HG03432 (cell line): ENCODE results near the gene CELF2.
"Not testable (repeated sequence)": the region's sequence is repeated elsewhere in the genome, so short reads cannot be mapped to it uniquely, and the experiment has no call there.

Experiments used
- ATAC-seq: cut with Tn5 transposase; IDR thresholded peaks from one replicate; pipeline ENCODE4 v1.9.1; 2021; ENCODE audit warnings: mild to moderate bottlenecking, moderate library complexity; ENCODE audit not compliant: unreplicated experiment

Gene CELF2

GRCh38 chr10:11017570-11018431, at the start of gene CELF2:
Gene CELF2, plus strand, starts transcription at chr10:11017872. Its CDS starts 218 bp downstream, at chr10:11018090.
- peak; percentile 84 for ATAC-seq

- ATAC-seq = no peak
Observed at GRCh38 chr10:10968257-10968588, 49.4 kb upstream of the CELF2 start.

DNA sequence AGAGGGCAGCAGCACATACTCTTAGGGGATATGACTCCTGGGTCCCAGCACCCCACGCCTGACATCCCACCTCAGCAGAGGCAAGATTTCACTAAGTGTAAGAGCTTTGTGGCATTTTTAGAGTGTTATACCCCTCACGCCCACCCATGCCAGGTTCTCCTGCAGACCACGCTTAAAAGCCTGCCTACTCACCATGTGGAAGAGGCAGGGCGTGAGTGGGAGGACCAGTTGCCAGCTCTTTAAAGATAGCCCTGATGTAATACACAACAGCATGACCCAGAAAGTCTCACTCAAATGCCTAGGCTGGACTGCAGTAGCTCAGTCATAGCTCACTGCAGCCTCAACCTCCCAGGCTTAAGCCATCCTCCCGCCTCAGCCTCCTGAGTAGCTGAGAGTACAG, 44.4 kb upstream of the CELF2 start:
- no peak for ATAC-seq

DNA sequence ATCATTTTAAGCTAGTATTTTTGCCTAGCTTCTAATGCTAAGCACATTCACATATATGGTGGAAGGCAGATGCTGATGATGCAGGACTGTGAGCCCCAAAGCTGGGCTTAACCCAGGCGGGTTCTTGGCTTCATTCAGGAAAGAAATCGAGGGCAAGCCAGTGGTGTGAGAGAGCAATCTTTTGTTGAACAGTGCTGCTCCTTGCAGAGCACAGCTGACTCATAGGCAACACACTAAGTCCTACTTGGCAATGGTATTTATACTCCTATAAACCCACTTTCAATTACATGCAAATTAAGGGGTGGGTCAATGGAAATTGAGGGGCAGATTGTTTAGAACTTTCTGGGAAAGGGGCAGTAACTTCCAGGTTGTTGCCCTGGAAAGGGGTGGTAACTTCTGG, 42.0 kb upstream of the CELF2 start:
- ATAC-seq = no peak

DNA sequence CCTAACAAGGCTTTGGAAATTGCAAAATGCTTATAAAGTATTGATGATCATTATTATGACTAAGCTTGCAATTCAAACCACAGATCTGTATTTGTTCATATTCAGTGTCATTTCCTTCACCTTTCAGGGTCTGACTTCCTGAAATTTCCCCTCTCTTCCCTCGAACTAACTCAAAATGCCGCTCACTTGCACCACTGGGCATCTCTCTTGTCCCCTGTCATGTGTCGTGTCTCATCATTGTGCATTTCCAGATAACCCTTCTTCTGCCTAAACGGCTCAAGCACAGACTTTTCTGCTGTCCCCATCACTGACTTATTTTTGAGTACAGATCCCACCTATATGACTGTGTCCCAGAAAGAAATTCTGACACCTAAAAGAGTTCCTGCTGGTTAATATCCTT, 41.0 kb upstream of the CELF2 start:
- ATAC-seq = no peak

- ATAC-seq = no peak
Observed at GRCh38 chr10:10977226-10977956, 40.3 kb upstream of the CELF2 start.

GRCh38 chr10:10977978-10978377, 39.7 kb upstream of the CELF2 start:
- no peak for ATAC-seq

DNA sequence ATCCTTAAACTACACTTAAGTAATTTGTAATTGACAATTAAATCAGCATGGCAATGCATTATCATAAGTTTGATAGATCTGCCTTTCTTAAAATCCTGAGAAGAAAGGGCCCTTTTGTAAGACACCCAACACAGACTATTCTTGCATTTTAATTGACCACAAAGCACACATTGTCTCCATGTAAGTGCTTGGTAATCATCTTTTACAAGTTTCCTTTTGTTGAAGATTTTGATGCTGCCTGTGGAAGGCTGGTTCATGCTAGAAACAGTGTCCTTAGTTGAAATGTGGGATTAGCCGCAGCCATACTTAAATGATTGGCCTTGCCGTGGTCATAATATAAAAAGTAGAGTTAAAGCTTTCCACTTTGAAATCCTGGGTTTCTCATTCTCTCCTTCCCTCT, 32.3 kb upstream of the CELF2 start:
- no peak for ATAC-seq

- ATAC-seq = no peak
Observed at GRCh38 chr10:10986606-10987005, 31.1 kb upstream of the CELF2 start.

DNA sequence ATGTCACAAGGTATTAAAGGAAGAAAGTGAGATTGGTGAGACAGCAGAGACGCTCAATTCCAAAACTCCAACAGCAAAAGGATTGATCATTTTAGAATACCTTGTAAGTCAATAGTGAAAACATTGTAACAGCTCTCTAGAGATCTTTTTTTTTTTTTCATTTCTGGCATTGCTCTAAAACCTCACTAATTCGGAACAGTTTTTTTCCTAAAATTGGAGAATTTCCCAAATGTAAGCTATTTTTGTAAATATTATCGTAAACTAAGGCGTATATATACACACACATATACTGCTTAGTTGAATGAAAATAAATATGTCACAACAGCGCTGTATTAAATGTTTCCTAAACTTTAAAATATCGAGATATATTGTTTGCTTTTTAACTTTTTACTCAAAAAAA, 30.6 kb upstream of the CELF2 start:
- no peak for ATAC-seq

DNA sequence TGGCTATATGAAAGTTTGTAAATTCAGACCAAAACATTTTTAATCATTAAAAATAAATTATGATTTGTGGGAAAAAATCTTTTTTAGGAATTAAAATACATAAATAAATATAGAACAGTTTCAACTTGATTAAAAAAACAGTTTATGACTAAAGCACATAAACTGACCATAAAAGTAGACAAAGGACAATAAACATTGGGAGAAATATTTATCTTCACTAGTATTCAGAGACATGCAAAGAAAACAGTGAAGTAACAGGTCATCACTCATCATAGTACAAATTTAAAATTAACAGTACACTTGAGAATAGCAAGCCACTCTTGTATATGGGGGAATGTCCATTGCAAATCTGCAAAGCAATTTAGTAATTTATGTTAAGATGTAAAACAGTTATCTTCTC, 28.0 kb upstream of the CELF2 start:
- ATAC-seq = no peak

DNA sequence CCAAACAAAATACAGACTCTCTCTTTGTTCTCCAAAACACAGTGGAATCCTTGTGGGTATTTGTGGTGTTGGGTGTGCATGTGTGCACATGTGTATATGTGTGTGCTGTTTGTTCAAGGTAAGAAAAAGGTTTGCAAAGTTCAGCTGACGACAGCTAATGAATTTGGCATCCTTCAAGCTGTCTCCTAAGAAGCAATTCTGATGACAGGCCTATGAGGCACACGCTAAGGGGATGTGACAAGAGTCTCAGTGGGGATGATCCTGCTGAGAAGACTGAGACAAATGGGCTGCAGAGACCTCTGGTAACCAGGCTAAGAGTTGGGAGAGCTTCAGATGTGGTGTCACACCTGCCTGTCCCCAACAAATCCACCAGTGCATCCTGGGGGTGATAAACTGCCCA, 26.5 kb upstream of the CELF2 start:
- ATAC-seq = no peak

DNA sequence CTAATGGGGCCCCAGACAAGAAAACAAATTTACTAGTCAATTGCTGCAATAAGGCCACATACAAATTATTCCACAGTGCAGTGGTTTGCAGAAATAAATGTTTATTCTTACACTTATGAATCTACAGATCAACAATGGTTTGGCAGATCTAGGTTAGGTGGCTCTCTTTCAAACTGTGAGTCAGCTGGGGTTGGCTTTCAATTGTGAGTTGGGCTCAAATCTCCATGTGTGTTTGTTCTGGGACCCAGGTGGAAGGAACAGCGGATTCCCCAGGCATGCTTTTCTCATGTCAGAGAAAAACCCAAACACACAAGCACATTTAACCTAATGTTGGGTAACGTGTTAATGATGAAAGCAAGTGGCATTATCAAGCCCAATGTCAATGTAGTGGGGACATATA, 25.6 kb upstream of the CELF2 start:
- no peak for ATAC-seq

GRCh38 chr10:10992961-10993714, 24.5 kb upstream of the CELF2 start:
- no peak for ATAC-seq

- ATAC-seq = no peak
Observed at GRCh38 chr10:10993785-10994184, 23.9 kb upstream of the CELF2 start.

- ATAC-seq = no peak
Observed at GRCh38 chr10:10994360-10994759, 23.3 kb upstream of the CELF2 start.

DNA sequence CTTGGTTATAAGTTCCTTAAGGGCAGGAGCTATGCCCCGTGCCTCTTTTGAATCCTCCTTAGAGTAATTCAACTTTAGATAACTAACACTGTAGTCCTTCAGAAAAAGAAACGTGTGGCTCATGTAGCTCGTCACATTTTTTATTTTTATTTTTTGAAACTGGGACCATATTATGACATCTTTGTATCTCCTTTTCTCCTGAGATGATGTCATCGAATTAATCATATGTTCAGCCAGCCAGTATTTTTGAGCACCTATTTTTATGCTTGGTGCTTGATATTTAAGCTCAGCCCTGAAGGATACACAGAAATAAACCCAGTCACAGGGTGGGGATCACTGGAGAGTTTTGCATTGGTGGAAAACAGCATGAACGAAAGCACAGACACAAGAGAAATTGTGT, 22.6 kb upstream of the CELF2 start:
- no peak for ATAC-seq

- ATAC-seq = no peak
Observed at GRCh38 chr10:10996966-10997620, 20.6 kb upstream of the CELF2 start.

- ATAC-seq = not testable (repeated sequence)
Observed at GRCh38 chr10:10999501-10999900, 18.2 kb upstream of the CELF2 start.

GRCh38 chr10:11002485-11002884, 15.2 kb upstream of the CELF2 start:
- no peak for ATAC-seq

GRCh38 chr10:11002916-11003315, 14.8 kb upstream of the CELF2 start:
- ATAC-seq = no peak
